HUES6 (cell line): ENCODE data around the gene SCIN.
A peak's percentile ranks its signal among the peaks of the same experiment; 100 is the strongest.
"Not testable (repeated sequence)": the region's sequence is repeated elsewhere in the genome, so short reads cannot be mapped to it uniquely, and the experiment has no call there.

Source experiments
- H3K27ac ChIP-seq: 2 replicates; pipeline ENCODE4 v1.7.0; 2013; ENCODE audit warnings: low read depth, mild to moderate bottlenecking, low read length, inconsistent platforms
- H3K27me3 ChIP-seq: 2 replicates; pipeline ENCODE4 v1.6.1; 2013; ENCODE audit warnings: low read length; ENCODE audit not compliant: control insufficient read depth, insufficient read depth
- H3K36me3 ChIP-seq: 2 replicates; pipeline ENCODE4 v1.6.1; 2013; ENCODE audit warnings: low read length; ENCODE audit not compliant: control insufficient read depth, insufficient read depth
- H3K4me1 ChIP-seq: 2 replicates; pipeline ENCODE4 v1.6.1; 2013; ENCODE audit warnings: low read length; ENCODE audit not compliant: control insufficient read depth, insufficient read depth
- H3K4me3 ChIP-seq: 2 replicates; pipeline ENCODE4 v1.5.1; 2013; ENCODE audit warnings: low read depth, low read length
- H3K9ac ChIP-seq: one replicate; pipeline ENCODE4 v1.6.1; 2013; ENCODE audit warnings: mild to moderate bottlenecking, low read length
- H3K9me3 ChIP-seq: 2 replicates; pipeline ENCODE4 v1.6.1; 2013; ENCODE audit warnings: low read depth, low read length; ENCODE audit not compliant: control insufficient read depth, insufficient read depth

Gene SCIN

GRCh38 chr7:12673436-12673835, 102.9 kb downstream of the SCIN start:
- H3K9me3 ChIP-seq, H3K27ac ChIP-seq, H3K4me3 ChIP-seq, H3K27me3 ChIP-seq, H3K4me1 ChIP-seq, H3K9ac ChIP-seq, H3K36me3 ChIP-seq: not testable (repeated sequence)

- no peak overlapping the region for H3K4me3 ChIP-seq
- H3K9ac ChIP-seq: no peak overlapping the region
- no peaks in the 10 kb centered on the region for H3K36me3 ChIP-seq
- no peaks in the 10 kb centered on the region for H3K4me1 ChIP-seq
- H3K27me3 ChIP-seq: no peaks in the 10 kb centered on the region
- H3K27ac ChIP-seq: no peak overlapping the region
- peaks cover 7% of the 10 kb centered on the region for H3K9me3 ChIP-seq
Observed at GRCh38 chr7:12674053-12674452, 103.5 kb downstream of the SCIN start.

- H3K4me3 ChIP-seq: no peak overlapping the region
- no peaks in the 10 kb centered on the region for H3K36me3 ChIP-seq
- H3K4me1 ChIP-seq: no peaks in the 10 kb centered on the region
- no peak overlapping the region for H3K27ac ChIP-seq
- H3K9ac ChIP-seq: no peak overlapping the region
- H3K27me3 ChIP-seq: no peaks in the 10 kb centered on the region
- H3K9me3 ChIP-seq: peaks cover 7% of the 10 kb centered on the region
Observed at GRCh38 chr7:12674861-12675260, 104.3 kb downstream of the SCIN start.

- H3K9ac ChIP-seq: no peak overlapping the region
- 0 out of 2 replicates have a peak, but pooled peaks cover under 1% of the 10 kb centered on the region for H3K36me3 ChIP-seq
- H3K27ac ChIP-seq: no peak overlapping the region
- H3K27me3 ChIP-seq: no peaks in the 10 kb centered on the region
- no peak overlapping the region for H3K4me3 ChIP-seq
- H3K4me1 ChIP-seq: peaks cover 3% of the 10 kb centered on the region; the same call in 1 of the 2 replicates
- no peaks in the 10 kb centered on the region for H3K9me3 ChIP-seq
Observed at GRCh38 chr7:12683678-12684585, 113.4 kb downstream of the SCIN start.

GRCh38 chr7:12684733-12685132, 114.2 kb downstream of the SCIN start:
- 0 out of 2 replicates have a peak, but pooled peaks cover 4% of the 10 kb centered on the region for H3K36me3 ChIP-seq
- H3K27me3 ChIP-seq: no peaks in the 10 kb centered on the region
- H3K4me3 ChIP-seq: no peak overlapping the region
- no peaks in the 10 kb centered on the region for H3K9me3 ChIP-seq
- H3K4me1 ChIP-seq: peaks cover 3% of the 10 kb centered on the region; the same call in 1 of the 2 replicates
- H3K9ac ChIP-seq: no peak overlapping the region
- no peak overlapping the region for H3K27ac ChIP-seq

GRCh38 chr7:12685550-12685949, 115.0 kb downstream of the SCIN start:
- Histone ChIP-seq H3K27ac (no peak overlapping the region), H3K9me3 (no peaks in the 10 kb centered on the region), H3K4me3 (no peak overlapping the region), H3K9ac (no peak overlapping the region), H3K27me3 (no peaks in the 10 kb centered on the region), H3K4me1 (peaks cover 3% of the 10 kb centered on the region; the same call in 1 of the 2 replicates), H3K36me3 (0 out of 2 replicates have a peak, but pooled peaks cover 4% of the 10 kb centered on the region)

GRCh38 chr7:12686234-12686890, 115.8 kb downstream of the SCIN start:
- Histone ChIP-seq H3K9me3 (no peaks in the 10 kb centered on the region), H3K9ac (peak overlapping the region; percentile 87), H3K36me3 (0 out of 2 replicates have a peak, but pooled peaks cover 4% of the 10 kb centered on the region), H3K4me1 (peaks cover 3% of the 10 kb centered on the region; the same call in 1 of the 2 replicates), H3K27me3 (no peaks in the 10 kb centered on the region), H3K4me3 (peak overlapping the region; percentile 76), H3K27ac (0 out of 2 replicates have a peak overlapping the region, but pooled peaks have one; percentile 26)

GRCh38 chr7:12686891-12687717, 116.6 kb downstream of the SCIN start, which contains the start of gene ARL4A:
TSS of gene ARL4A (plus strand) at chr7:12687633. CDS start at chr7:12688255, 622 bp downstream.
- Histone ChIP-seq H3K27me3 (no peaks in the 10 kb centered on the region), H3K9me3 (no peaks in the 10 kb centered on the region), H3K9ac (peak within 1 kb of the TSS; percentile 87), H3K4me3 (peak within 1 kb of the TSS; percentile 76), H3K4me1 (peaks cover 3% of the 10 kb centered on the region; the same call in 1 of the 2 replicates), H3K27ac (peak within 1 kb of the TSS; percentile 88), H3K36me3 (0 out of 2 replicates have a peak, but pooled peaks cover 4% of the 10 kb centered on the region)

GRCh38 chr7:12687718-12688171, 117.2 kb downstream of the SCIN start:
- 0 out of 2 replicates have a peak, but pooled peaks cover 4% of the 10 kb centered on the region for H3K36me3 ChIP-seq
- H3K27me3 ChIP-seq: no peaks in the 10 kb centered on the region
- peak overlapping the region; percentile 76 for H3K4me3 ChIP-seq
- H3K27ac ChIP-seq: no peak overlapping the region
- H3K9ac ChIP-seq: peak overlapping the region; percentile 60
- peaks cover 3% of the 10 kb centered on the region; the same call in 1 of the 2 replicates for H3K4me1 ChIP-seq
- H3K9me3 ChIP-seq: no peaks in the 10 kb centered on the region

GRCh38 chr7:12688485-12689170, 118.1 kb downstream of the SCIN start:
- not testable (repeated sequence) for H3K27me3 ChIP-seq, H3K4me1 ChIP-seq, H3K9me3 ChIP-seq, H3K36me3 ChIP-seq, H3K27ac ChIP-seq, H3K9ac ChIP-seq
- H3K4me3 ChIP-seq: peak overlapping the region; percentile 76
